GM23338 (cell line): ENCODE data around the gene PHACTR1. TPM values are rescaled to one million over a fixed set of nuclear protein-coding genes. Genes with fewer than 3 reads are reported as not detected.

Source experiments
- ATAC-seq: fragments of 200-7000 bp; cut with Tn5 transposase; 3 replicates; pipeline ENCODE4 v1.9.1; 2020
- DNase-seq: peaks from one replicate; pipeline ENCODE4 v3.0.0-alpha.2; 2015; ENCODE audit warnings: low spot score
- H2AFZ ChIP-seq: fragments of 200-600 bp; sonication (generic); 2 replicates; pipeline ENCODE4 v1.8.0; 2016; ENCODE audit warnings: antibody characterized with exemption, mild to moderate bottlenecking, moderate library complexity
- H3F3A ChIP-seq: fragments of 200-600 bp; sonication (generic); replicated peaks from 2 replicates; pipeline ENCODE4 v1.8.0; 2017; ENCODE audit warnings: antibody characterized with exemption, mixed run types, low read depth
- H3K27ac ChIP-seq: fragments of 200-600 bp; sonication (generic); 2 replicates; pipeline ENCODE4 v1.6.1; 2016; ENCODE audit warnings: low read depth
- H3K27me3 ChIP-seq: fragments of 200-600 bp; sonication (generic); 2 replicates; pipeline ENCODE4 v1.8.0; 2016; ENCODE audit warnings: mild to moderate bottlenecking, mixed run types, moderate library complexity; ENCODE audit not compliant: insufficient read depth
- H3K36me3 ChIP-seq: fragments of 200-600 bp; sonication (generic); 2 replicates; pipeline ENCODE4 v1.8.0; 2016; ENCODE audit warnings: mild to moderate bottlenecking; ENCODE audit not compliant: insufficient read depth
- H3K4me1 ChIP-seq: fragments of 200-600 bp; sonication (generic); 2 replicates; pipeline ENCODE4 v1.8.0; 2016; ENCODE audit warnings: mild to moderate bottlenecking, moderate library complexity; ENCODE audit not compliant: insufficient read depth
- H3K4me2 ChIP-seq: fragments of 200-600 bp; sonication (generic); 2 replicates; pipeline ENCODE4 v1.7.1; 2017; ENCODE audit warnings: mixed run types
- H3K4me3 ChIP-seq: fragments of 200-600 bp; sonication (generic); 2 replicates; pipeline ENCODE4 v1.6.1; 2016; ENCODE audit warnings: mixed run types
- H3K79me2 ChIP-seq: fragments of 200-600 bp; sonication (generic); replicated peaks from 2 replicates; pipeline ENCODE4 v1.8.0; 2017; ENCODE audit warnings: mild to moderate bottlenecking; ENCODE audit not compliant: insufficient read depth
- H3K9me2 ChIP-seq: fragments of 200-600 bp; sonication (generic); 2 replicates; pipeline ENCODE4 v1.8.0; 2017; ENCODE audit not compliant: insufficient read depth
- H4K20me1 ChIP-seq: fragments of 200-600 bp; sonication (generic); replicated peaks from 2 replicates; pipeline ENCODE4 v1.8.0; 2017; ENCODE audit warnings: mild to moderate bottlenecking; ENCODE audit not compliant: insufficient read depth
- H3K27ac Mint-ChIP-seq: 2 replicates; pipeline ENCODE4 v1.8.0; 2020; ENCODE audit warnings: inconsistent platforms, mild to moderate bottlenecking, moderate library complexity, mixed read lengths
- H3K27me3 Mint-ChIP-seq: 3 replicates; pipeline ENCODE4 v1.8.0; 2022; ENCODE audit warnings: low read depth, mild to moderate bottlenecking, moderate library complexity, mixed read lengths, inconsistent platforms; ENCODE audit not compliant: insufficient read depth, poor library complexity
- H3K36me3 Mint-ChIP-seq: 3 replicates; pipeline ENCODE4 v1.8.0; 2021; ENCODE audit warnings: low read depth, mild to moderate bottlenecking, inconsistent platforms, moderate library complexity, mixed read lengths
- H3K4me1 Mint-ChIP-seq: 3 replicates; pipeline ENCODE4 v1.8.0; 2020; ENCODE audit warnings: mild to moderate bottlenecking, inconsistent platforms, mixed read lengths
- H3K4me3 Mint-ChIP-seq: 3 replicates; pipeline ENCODE4 v1.8.0; 2021; ENCODE audit warnings: moderate library complexity, mild to moderate bottlenecking, inconsistent platforms, mixed read lengths
- H3K9me3 Mint-ChIP-seq: 3 replicates; pipeline ENCODE4 v1.8.0; 2020; ENCODE audit warnings: moderate library complexity, mild to moderate bottlenecking, inconsistent platforms, mixed read lengths
- CREB1 ChIP-seq: fragments of 250-450 bp; sonication (Bioruptor Pico); IDR thresholded peaks from 2 replicates; pipeline ENCODE4 v1.5.0; 2020; ENCODE audit warnings: low read depth, mild to moderate bottlenecking, moderate library complexity
- EZH2 ChIP-seq: fragments of 200-600 bp; sonication (generic); IDR thresholded peaks from one replicate; pipeline ENCODE4 v1.8.0; 2017; ENCODE audit warnings: antibody characterized with exemption, mild to moderate bottlenecking, low read depth; ENCODE audit not compliant: unreplicated experiment
- EZH2phosphoT487 ChIP-seq: fragments of 200-600 bp; sonication (generic); IDR thresholded peaks from one replicate; pipeline ENCODE4 v1.8.1; 2018; ENCODE audit warnings: antibody characterized with exemption; ENCODE audit not compliant: unreplicated experiment
- STAT1 ChIP-seq: IDR thresholded peaks from one replicate; pipeline ENCODE4 v1.6.1; 2016; ENCODE audit warnings: antibody characterized with exemption; ENCODE audit not compliant: unreplicated experiment
- ZNF114 ChIP-seq: fragments of 250-450 bp; sonication (Bioruptor Pico); IDR thresholded peaks from 2 replicates; pipeline ENCODE4 v1.5.0; 2020; ENCODE audit warnings: mild to moderate bottlenecking, moderate library complexity
- ZNF331 ChIP-seq: fragments of 250-450 bp; sonication (Bioruptor Pico); IDR thresholded peaks from 2 replicates; pipeline ENCODE4 v1.5.0; 2020; ENCODE audit warnings: low read depth, mild to moderate bottlenecking, moderate library complexity
- polyA plus RNA-seq: library from polyadenylated mRNA; unstranded; fragments of >200 nt; fragmentation: Nextera tagmentation; extraction: Ambion mirVana; gene quantifications from 2 replicates; pipeline ENCODE4 v1.2.1, GENCODE V29; 2016
- total RNA-seq: library from RNA; depleted of rRNA; stranded (reverse); fragments of >200 nt; shearing (Covaris generic); gene quantifications from 2 replicates; pipeline ENCODE4 v1.2.3, GENCODE V29; 2014
- TF ChIP-seq, protein P1 (sequence below): fragments of 250-450 bp; sonication (Bioruptor Pico); IDR thresholded peaks from 2 replicates; pipeline ENCODE4 v1.5.0; 2020; ENCODE audit warnings: mild to moderate bottlenecking, moderate library complexity
- TF ChIP-seq, protein P2 (sequence below): IDR thresholded peaks from one replicate; pipeline ENCODE4 v1.6.1; 2018; ENCODE audit warnings: antibody characterized with exemption; ENCODE audit not compliant: unreplicated experiment

The PHACTR1 gene
- total and polyA plus RNA-seq, 2 experiments from 2014 or later: 5.9 to 19.3 TPM

DNA sequence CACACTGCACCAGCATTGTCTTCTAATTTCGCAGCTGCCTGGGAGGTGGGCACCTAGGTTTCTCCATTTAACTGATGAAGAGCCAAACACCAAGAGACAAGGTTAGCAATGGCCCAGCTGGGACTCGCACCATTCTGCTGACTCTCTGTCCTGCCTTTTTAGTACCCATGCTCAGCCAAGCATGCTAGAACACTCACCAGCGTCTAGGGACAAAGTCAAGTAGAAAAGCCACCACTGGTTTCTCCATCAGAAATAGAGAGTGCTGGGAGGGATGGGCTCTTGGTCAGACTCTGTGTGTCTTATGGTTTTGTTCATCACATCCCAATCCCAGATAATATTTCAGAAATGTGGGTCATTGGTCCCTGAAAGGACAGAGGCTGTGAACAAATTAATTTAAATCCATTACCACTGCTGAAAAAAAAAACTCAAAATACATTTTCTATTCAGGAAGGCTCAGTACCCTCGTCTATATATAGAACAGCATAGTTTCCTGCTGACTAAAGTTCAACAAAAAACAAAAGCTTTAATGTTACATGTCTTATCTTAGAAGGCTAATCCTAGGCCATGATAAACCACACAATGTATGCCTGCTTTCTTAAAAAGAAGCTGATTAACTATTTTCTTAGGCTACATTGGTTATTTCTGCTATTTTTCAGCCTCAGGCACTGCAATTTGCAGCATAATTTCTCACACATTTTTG, 500.8 kb downstream of the PHACTR1 start (continued):
- TF ChIP-seq STAT1 (no peak), EZH2phosphoT487 (no peak), ZNF331 (no peak)

DNA sequence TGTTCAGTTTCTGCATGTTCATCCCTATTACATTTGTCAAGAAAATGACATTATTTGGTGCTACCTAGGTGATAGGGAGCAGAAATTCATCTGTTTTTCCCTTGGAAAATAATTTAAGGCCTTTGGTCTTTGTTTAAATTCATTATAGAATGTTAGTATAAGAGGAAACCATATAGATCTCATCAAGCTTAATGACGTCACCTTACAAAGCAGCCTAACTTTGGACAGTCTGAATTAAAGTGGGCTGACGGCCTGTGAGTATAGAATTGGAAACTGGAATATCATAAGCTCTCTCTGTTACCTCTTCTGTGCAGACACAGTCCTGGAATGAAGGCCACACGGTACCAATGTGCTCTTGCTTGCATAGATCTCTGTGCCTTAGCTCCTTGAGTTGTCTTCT, 503.7 kb downstream of the PHACTR1 start:
- H3K36me3 Mint-ChIP-seq: no peaks in the 10 kb centered on the region
- H3K27me3 ChIP-seq: no peaks in the 10 kb centered on the region
- no peaks in the 10 kb centered on the region for H3F3A ChIP-seq
- no peaks in the 10 kb centered on the region for H4K20me1 ChIP-seq
- ATAC-seq (no peak), DNase-seq (no peak)
- H3K36me3 ChIP-seq: no peaks in the 10 kb centered on the region
- no peak overlapping the region for H2AFZ ChIP-seq
- H3K9me2 ChIP-seq: peaks cover 3% of the 10 kb centered on the region; the same call in 1 of the 2 replicates
- H3K27ac ChIP-seq: no peak overlapping the region
- no peak overlapping the region for H3K4me3 ChIP-seq
- no peak for TF ChIP-seq ZNF331
- TF ChIP-seq EZH2phosphoT487: no peak
- TF ChIP-seq, protein P1, sequence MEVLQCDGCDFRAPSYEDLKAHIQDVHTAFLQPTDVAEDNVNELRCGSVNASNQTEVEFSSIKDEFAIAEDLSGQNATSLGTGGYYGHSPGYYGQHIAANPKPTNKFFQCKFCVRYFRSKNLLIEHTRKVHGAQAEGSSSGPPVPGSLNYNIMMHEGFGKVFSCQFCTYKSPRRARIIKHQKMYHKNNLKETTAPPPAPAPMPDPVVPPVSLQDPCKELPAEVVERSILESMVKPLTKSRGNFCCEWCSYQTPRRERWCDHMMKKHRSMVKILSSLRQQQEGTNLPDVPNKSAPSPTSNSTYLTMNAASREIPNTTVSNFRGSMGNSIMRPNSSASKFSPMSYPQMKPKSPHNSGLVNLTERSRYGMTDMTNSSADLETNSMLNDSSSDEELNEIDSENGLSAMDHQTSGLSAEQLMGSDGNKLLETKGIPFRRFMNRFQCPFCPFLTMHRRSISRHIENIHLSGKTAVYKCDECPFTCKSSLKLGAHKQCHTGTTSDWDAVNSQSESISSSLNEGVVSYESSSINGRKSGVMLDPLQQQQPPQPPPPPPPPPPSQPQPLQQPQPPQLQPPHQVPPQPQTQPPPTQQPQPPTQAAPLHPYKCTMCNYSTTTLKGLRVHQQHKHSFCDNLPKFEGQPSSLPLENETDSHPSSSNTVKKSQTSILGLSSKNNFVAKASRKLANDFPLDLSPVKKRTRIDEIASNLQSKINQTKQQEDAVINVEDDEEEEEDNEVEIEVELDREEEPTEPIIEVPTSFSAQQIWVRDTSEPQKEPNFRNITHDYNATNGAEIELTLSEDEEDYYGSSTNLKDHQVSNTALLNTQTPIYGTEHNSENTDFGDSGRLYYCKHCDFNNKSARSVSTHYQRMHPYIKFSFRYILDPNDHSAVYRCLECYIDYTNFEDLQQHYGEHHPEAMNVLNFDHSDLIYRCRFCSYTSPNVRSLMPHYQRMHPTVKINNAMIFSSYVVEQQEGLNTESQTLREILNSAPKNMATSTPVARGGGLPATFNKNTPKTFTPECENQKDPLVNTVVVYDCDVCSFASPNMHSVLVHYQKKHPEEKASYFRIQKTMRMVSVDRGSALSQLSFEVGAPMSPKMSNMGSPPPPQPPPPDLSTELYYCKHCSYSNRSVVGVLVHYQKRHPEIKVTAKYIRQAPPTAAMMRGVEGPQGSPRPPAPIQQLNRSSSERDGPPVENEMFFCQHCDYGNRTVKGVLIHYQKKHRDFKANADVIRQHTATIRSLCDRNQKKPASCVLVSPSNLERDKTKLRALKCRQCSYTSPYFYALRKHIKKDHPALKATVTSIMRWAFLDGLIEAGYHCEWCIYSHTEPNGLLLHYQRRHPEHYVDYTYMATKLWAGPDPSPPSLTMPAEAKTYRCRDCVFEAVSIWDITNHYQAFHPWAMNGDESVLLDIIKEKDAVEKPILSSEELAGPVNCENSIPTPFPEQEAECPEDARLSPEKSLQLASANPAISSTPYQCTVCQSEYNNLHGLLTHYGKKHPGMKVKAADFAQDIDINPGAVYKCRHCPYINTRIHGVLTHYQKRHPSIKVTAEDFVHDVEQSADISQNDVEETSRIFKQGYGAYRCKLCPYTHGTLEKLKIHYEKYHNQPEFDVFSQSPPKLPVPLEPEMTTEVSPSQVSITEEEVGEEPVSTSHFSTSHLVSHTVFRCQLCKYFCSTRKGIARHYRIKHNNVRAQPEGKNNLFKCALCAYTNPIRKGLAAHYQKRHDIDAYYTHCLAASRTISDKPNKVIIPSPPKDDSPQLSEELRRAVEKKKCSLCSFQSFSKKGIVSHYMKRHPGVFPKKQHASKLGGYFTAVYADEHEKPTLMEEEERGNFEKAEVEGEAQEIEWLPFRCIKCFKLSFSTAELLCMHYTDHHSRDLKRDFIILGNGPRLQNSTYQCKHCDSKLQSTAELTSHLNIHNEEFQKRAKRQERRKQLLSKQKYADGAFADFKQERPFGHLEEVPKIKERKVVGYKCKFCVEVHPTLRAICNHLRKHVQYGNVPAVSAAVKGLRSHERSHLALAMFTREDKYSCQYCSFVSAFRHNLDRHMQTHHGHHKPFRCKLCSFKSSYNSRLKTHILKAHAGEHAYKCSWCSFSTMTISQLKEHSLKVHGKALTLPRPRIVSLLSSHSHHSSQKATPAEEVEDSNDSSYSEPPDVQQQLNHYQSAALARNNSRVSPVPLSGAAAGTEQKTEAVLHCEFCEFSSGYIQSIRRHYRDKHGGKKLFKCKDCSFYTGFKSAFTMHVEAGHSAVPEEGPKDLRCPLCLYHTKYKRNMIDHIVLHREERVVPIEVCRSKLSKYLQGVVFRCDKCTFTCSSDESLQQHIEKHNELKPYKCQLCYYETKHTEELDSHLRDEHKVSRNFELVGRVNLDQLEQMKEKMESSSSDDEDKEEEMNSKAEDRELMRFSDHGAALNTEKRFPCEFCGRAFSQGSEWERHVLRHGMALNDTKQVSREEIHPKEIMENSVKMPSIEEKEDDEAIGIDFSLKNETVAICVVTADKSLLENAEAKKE (CRISPR knock-in tag): no peak
- TF ChIP-seq EZH2: no peak
- TF ChIP-seq, protein P2, sequence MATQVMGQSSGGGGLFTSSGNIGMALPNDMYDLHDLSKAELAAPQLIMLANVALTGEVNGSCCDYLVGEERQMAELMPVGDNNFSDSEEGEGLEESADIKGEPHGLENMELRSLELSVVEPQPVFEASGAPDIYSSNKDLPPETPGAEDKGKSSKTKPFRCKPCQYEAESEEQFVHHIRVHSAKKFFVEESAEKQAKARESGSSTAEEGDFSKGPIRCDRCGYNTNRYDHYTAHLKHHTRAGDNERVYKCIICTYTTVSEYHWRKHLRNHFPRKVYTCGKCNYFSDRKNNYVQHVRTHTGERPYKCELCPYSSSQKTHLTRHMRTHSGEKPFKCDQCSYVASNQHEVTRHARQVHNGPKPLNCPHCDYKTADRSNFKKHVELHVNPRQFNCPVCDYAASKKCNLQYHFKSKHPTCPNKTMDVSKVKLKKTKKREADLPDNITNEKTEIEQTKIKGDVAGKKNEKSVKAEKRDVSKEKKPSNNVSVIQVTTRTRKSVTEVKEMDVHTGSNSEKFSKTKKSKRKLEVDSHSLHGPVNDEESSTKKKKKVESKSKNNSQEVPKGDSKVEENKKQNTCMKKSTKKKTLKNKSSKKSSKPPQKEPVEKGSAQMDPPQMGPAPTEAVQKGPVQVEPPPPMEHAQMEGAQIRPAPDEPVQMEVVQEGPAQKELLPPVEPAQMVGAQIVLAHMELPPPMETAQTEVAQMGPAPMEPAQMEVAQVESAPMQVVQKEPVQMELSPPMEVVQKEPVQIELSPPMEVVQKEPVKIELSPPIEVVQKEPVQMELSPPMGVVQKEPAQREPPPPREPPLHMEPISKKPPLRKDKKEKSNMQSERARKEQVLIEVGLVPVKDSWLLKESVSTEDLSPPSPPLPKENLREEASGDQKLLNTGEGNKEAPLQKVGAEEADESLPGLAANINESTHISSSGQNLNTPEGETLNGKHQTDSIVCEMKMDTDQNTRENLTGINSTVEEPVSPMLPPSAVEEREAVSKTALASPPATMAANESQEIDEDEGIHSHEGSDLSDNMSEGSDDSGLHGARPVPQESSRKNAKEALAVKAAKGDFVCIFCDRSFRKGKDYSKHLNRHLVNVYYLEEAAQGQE: no peak
- no peak for TF ChIP-seq CREB1 (CRISPR knock-in tag)
- TF ChIP-seq ZNF114: no peak
- no peak overlapping the region for H3K27ac Mint-ChIP-seq
- no peak overlapping the region for H3K4me2 ChIP-seq
- H3K4me1 ChIP-seq: no peaks in the 10 kb centered on the region
- peaks cover 2% of the 10 kb centered on the region for H3K27me3 Mint-ChIP-seq
- H3K4me1 Mint-ChIP-seq: no peaks in the 10 kb centered on the region
- H3K9me3 Mint-ChIP-seq: no peaks in the 10 kb centered on the region
- H3K79me2 ChIP-seq: no peaks in the 10 kb centered on the region
- H3K4me3 Mint-ChIP-seq: no peak overlapping the region
